GM18873 (cell line): ENCODE data around the gene DCDC2.
"Not testable (repeated sequence)": the region's sequence is repeated elsewhere in the genome, so short reads cannot be mapped to it uniquely, and the experiment has no call there.

Source experiments
- ATAC-seq: cut with Tn5 transposase; IDR thresholded peaks from one replicate; pipeline ENCODE4 v1.9.1; 2021; ENCODE audit warnings: mild to moderate bottlenecking, moderate library complexity, moderate number of reproducible peaks; ENCODE audit not compliant: unreplicated experiment, low FRiP score

The DCDC2 gene

DNA sequence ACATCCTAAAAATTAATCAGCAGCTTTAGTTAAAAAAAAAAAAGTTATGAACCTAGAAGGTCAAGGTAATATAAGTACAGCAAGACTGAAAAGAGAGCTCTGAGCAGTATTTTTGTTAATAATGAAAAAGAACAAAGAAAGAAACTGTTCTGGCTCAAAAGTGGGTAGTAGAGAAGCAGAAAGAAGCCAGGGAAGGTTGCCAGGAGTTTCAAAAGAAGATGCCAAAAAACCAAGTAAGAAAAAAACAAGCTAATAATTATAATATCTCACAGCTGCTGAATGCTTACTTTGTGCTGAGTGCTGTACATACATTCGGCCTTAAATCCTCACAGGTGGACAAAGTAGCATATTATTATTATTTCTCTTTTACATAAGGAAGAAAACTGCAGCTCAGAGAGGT, 200.0 kb downstream of the DCDC2 start:
- no peak for ATAC-seq

DNA sequence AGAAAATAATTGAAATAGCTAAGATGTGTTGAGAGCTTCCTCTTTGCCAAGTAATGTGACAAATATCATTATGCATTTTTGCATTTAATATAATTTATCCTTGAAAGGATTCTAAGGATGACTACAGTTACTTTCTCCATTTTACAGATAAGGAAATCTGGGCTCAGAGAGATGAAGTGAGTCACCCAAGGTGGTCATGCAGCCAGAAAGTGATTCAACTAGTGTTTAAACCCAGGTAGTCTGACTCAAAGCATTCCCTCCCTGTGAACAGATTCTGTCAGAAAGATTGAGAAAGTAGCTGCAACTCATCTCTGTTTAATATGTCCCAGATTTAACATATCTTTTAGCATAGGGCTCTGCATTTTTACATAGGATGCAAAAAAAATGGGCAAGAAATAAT, 203.7 kb downstream of the DCDC2 start:
- ATAC-seq: no peak

DNA sequence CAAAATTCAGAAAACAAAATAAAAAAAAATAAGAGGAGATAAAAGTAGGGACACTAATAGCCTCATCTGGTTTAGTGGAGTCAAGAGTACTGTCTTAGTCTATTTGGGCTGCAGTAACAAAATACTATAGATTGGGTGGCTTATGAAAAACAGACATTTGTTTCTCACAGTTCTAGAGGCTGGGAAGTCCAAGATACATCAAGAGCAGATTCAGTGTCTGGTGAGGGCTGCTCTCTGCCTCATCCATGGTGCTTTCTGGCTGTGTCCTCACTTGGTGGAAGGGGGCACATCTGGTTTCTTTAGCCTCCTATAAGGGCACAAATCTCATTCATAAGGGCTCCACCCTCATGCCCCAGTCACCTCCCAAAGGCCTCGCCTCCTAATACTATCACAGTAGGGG, 205.8 kb downstream of the DCDC2 start:
- no peak for ATAC-seq

DNA sequence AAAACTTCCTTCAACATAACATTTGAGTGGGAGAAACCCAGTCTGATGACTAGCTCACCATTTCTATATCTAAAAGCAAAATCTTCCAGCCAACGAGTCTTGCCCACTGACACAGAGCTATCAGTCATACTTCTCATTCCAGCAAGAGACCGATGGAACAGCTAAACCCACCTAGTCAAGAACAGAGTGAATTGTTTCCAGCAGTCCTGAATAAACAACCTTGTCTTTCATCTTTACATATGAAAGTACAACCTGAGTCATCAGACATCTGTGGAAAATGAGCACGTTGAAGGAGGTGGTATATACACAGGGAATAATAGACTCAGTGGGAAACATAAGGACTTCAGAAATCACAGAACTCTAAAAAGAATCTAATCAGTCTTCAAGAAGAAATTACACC, 208.0 kb downstream of the DCDC2 start:
- no peak for ATAC-seq

DNA sequence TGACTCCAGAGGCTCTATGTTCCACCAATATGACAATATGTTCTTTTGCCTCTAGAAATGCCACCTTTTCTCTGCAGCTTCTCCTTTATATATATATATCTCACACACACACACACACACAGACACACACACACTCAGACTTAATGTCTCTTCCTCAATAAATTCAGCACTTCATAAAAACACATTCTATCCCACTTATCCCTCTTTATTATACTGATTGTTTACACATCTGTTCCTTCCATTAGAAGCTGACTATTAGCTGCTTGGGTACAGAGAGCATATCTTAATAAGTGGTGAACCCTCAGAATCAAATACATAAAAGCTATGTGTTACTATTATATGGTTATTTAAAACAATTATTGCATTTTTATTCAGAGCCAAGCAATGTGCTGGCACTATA, 208.6 kb downstream of the DCDC2 start:
- no peak for ATAC-seq

DNA sequence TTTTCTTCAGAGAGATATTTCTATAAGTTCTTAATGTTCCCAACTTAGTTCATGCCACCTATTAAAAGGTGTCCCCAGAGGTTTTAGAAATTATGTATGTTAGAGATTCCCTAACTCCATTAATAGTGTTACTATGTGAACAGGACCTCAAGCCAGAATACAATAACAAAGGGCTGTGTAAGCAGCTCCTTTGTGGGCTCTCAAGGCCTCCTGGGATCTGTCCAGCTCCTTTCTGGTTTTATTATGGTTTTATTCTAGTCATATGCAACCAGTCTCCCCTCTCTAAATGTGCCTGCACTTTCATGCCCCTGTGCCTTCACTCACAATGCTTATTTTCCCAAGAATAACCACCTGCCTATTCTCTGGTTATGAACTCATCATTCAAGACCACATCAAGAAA, 209.2 kb downstream of the DCDC2 start:
- ATAC-seq: no peak

DNA sequence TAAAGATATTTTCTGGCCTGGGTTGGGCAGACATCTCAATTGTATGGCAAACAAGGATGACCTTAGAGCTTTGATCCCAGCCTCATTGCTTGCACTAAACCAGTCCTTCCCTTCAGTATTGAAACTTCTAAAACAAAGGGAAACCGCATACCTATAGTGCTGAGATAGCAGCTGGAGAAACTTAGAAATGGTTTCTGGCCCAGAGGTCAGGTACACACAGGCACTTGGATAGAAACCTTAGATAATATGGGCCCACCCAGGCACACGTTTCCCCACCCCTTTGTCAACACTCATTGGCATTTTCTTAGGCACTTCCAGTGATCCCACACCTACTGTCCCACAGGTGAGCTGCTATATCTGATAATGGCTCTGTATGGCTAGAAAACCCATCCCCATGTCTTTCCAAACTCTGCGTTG, 209.7 kb downstream of the DCDC2 start:
- no peak for ATAC-seq

DNA sequence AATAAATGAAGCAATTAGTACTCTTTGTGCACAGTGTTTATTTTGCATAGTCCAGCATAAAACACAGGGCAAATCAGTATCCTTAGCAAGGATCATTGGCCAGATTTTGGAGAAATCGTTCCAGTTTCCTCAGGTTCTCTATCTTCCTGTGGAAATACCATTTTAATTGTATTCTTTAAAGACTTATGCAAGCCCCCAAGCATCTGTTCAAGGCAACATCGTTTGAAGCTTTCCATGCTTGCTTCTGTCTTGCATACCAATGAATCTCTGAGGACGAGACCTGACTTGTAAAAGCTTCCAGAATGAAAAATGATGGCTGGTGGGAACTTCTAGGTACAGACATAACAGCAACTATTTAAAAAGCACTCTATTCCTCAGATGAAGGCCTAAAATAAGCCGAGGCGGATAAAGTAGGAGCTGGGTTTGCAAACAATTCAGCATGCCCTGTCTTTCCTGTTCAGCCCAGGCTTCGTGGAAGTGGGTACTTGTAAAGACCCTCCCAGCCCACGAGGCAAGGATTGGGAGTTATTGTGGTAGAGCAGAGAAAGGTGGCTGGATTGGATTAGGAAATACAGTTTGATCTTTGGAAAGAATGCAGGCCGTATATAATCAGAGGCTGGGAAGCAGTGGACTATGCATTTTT, 210.2 kb downstream of the DCDC2 start:
- no peak for ATAC-seq

DNA sequence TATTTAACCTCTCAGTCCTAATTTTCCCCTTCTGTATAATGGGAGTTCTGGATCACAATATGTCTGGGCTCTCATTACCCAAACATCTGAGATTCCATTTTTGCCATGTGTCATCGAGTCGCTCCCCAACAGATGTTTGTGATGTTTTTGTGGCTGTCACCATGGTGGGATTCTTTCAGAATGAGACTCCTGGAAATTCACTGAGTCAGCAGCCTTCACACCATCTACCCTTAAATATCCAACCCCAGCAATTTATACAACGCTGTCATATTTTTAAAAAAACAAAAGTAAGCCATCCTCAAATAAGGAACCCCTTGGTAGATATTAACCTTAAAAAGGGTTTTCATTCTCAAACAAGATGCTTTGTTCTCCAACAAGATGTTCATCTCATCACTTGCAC, 211.0 kb downstream of the DCDC2 start:
- ATAC-seq: no peak

DNA sequence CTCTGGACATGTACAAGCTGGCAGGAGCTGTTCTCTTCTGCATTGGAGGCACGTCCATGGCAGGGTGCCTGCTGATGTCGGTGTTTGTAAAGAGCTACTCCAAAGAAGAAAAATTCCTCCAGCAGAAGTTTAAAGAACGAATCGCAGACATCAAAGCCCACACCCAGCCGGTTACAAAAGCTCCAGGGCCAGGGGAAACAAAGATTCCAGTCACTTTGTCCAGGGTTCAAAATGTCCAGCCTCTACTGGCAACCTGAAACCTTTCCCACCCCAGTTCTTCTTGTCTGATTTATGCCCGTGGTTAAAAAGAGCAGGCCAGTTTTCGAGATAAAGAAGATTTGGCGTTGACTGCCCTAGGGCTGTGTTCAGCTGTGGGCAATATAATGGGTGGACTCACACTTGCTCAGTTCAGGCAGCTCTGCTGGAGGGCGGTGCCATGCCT, 212.1 kb downstream of the DCDC2 start:
- no peak for ATAC-seq

DNA sequence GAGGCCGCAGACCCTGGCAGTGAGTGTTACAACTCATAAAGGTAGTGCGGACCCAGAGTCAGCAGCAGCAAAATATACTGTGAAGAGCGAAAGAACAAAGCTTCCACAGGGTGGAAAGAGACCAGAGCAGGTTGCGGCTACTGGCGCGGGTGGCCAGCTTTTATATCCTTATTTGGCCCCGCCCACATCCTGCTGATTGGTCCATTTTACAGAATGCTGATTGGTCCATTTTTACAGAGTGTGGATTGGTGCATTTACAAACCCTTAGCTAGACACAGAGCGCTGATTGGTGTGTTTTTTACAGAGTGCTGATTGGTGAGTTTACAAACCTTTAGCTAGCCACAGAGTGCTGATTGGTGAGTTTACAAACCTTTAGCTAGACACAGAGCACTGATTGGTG, 215.1 kb downstream of the DCDC2 start:
- ATAC-seq: not testable (repeated sequence)

DNA sequence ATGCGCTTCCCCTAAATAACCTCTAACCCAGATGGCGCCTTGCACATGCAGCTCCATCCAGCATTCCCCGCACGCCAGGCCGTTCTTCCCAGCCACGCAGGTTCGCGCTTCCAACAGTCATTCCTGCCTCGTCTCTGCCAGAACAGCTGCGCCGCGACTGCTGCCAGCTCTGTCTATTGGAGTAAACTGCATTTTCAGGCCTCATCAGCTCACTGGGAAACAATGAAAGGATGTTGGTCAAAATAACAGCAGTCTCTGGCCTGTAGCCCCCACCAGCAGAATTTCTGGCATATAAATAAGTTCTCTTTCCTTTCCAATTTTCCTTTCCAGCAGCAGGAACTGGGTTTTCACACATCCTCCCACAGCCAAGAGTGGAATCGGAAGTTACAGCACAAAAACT, 217.3 kb downstream of the DCDC2 start:
- ATAC-seq: no peak

DNA sequence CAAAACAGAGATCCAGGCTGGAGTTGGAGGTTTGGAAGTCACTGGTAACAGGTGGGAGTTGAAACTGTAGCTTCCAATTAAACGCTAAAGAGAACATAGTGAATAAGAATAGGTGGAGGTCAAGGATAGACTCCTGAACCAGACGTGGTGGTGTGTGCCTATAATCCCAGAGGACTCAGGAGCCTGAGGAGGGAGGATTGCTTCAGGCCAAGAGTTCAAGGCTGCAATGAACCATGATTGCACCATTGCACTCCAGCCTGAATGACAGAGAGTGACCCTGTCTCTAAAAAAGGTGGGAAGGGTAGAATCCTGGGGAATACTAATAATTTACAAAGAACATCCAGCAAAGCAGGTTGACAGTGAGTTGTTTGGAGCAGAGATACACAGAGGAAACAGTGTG, 218.2 kb downstream of the DCDC2 start:
- no peak for ATAC-seq

DNA sequence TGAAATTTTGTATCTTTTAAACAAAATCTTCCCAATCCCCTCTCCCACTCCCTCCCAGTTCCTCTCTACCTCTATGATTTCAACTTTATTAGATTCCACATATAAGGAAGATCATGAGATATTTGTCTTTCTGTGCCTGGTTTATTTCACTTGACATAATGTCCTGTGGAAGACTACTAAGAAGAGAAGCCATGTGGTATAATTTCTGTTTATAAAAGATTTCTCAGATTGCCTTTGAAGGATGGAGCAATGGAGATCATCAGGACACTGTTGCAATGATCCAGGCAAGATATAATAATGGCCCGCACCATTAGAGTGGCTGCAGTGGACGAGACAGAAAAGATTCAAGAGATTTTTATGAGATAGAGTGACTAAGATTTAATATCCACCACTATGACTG, 218.8 kb downstream of the DCDC2 start:
- no peak for ATAC-seq

DNA sequence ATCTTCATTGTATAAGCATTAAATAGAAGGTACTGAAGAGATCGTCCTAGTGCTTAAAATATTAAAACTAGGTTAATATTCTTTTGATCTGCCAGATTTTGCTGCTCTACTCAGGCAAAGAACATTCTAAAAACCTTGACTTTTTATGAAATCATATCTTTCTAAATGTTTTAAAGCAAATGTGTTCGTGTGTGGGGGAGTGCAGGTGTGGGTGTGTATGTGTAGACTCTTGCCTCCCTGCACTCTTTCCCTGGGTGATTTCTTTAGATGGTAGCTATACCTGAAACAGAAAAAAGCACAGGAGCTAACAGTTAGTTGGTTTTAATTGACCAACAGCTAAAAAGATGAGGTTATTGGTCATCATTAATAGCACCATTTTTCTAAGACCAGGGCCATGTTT, 226.1 kb downstream of the DCDC2 start:
- no peak for ATAC-seq

DNA sequence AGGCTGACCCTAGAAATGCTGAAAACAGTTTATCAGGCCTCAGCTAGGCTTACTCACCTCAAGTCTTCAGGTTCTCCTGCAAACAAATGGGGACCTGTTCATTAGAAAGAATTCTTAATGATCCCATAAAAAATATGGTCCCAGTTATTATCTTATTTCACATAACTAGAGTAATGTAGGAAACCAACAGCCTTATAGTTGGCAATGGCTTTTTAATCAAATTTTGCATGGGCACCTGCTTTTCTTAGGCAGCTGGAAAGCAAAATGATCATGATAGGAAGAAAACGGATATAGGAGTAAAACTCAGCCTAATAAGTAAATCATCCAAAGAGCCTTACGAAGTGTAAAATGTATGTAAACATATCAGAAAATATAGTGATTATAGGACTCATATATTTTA, 230.5 kb downstream of the DCDC2 start:
- ATAC-seq: no peak

DNA sequence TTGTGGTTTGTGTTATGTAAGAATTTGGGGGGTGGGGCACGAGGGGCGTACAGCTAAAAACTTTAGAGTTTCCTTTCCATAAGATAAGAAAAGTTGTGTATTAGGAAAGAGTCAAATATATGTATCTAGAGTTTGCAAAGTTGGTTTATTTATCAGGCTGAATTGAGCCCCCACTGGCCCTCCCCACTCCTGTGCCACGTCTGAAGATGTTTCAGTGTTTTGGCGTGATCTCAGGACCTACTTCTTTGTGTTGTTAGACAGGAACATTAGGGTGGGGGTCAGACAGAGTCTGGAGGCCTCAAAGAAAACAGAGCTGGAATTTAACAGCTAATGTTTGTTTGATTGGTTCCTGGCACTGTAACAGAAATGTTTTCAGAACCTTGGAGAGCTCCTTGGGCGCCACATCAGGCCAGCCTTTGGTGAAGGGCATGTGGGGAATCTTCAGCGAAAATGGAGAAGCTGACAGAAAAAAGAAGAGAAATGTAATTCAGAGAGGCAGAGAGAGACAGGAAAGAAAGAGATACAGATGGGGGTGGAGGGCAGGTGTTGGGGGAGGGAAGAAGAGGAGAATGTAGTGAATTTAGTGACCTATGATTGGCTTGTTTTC, 231.2 kb downstream of the DCDC2 start:
- no peak for ATAC-seq

DNA sequence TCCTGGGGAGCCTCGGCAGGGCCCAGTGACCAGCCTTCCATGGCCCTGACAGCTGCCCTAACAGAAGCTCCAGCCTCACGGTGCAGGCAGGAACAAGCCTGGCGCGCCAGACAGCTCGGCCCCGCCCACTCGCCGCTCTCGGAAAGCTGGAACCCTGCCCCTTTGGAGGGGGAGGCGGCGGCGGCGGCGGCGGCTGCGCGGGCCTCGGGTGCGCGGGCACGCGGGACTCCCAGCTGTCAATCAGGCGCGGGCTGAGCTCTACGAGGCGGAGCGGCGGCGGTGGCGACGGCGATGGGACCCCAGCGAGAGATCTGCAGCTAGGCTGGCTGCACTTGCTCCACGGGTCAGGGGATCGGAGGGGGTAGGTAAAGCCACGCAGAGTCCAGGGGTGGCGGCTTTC, 231.9 kb downstream of the DCDC2 start, which contains the start of gene NRSN1:
Gene NRSN1 (plus strand): TSS at position 236 of the 400 bp plus-strand sequence. CDS start 8,113 bp downstream, outside the sequence.
- ATAC-seq: no peak

DNA sequence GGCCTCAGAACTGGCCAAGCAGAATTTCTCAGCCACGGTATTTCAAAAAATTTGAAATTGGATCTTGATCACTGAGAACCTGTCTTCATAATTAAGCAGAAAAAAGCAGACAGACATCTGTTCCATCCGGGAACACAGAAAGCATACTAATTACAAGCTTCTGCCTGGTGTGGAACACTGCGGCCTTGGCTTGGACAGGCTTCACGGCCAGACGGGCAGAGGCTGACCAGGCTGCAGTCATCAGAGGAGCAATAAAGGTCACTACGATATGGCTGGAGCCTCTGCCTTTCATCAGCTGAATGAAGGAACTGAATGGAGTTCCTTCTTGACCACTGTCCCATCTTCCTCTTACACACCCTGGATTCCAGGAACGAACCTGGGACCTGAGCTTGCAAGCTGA, 235.7 kb downstream of the DCDC2 start:
- no peak for ATAC-seq
